Astrocyte of the spinal cord (primary cell): ENCODE results near the gene KCNE4.

Experiments used
- DNase-seq: peaks from one replicate; pipeline ENCODE4 v3.0.0; 2011; ENCODE audit warnings: low read depth, low spot score
- H3K4me3 ChIP-seq: 2 replicates; pipeline ENCODE4 v1.5.1; 2011; ENCODE audit warnings: low read depth, mild to moderate bottlenecking, low read length, moderate library complexity
- in situ Hi-C: cut with HindIII; loops from 2 replicates; pipeline ENCODE4 v1.10.0; 2017; ENCODE audit warnings: low sequenced_read_pairs
- TF ChIP-seq, protein P1 (sequence below): IDR thresholded peaks from 2 replicates; pipeline ENCODE4 v1.5.1; 2012; ENCODE audit warnings: low read depth, mild to moderate bottlenecking, low read length, inconsistent platforms

KCNE4 gene

GRCh38 chr2:223056701-223057418 is 4.9 kb downstream of the KCNE4 start:
- no peak overlapping the region for H3K4me3 ChIP-seq

DNA sequence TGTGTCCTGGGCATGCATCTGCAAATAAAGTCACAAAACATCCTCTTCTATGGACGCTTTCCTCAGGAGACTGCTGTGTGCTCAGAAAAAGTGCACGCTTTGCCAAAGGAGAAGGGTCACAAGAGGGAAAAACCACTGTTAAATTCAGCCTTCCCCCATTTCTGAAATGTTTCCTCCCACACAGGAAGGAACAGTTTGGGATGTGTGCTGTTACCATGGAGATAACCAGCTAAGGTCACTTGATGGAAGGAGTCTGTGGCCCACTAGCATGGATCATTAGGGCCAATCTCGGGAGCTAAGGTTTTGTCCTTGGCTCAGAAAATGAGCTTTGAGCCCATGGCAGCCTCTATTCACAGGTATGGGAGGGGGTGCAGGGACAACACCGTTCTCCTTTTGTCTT is 5.6 kb downstream of the KCNE4 start:
- H3K4me3 ChIP-seq, result no peak overlapping the region
- in situ Hi-C loops, result no loop called here
- no peak for DNase-seq
- TF ChIP-seq, protein P1, sequence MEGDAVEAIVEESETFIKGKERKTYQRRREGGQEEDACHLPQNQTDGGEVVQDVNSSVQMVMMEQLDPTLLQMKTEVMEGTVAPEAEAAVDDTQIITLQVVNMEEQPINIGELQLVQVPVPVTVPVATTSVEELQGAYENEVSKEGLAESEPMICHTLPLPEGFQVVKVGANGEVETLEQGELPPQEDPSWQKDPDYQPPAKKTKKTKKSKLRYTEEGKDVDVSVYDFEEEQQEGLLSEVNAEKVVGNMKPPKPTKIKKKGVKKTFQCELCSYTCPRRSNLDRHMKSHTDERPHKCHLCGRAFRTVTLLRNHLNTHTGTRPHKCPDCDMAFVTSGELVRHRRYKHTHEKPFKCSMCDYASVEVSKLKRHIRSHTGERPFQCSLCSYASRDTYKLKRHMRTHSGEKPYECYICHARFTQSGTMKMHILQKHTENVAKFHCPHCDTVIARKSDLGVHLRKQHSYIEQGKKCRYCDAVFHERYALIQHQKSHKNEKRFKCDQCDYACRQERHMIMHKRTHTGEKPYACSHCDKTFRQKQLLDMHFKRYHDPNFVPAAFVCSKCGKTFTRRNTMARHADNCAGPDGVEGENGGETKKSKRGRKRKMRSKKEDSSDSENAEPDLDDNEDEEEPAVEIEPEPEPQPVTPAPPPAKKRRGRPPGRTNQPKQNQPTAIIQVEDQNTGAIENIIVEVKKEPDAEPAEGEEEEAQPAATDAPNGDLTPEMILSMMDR, result no peak

More at GRCh38 chr2:223056701-223057418, 4.9 kb downstream of the KCNE4 start:
- peak; percentile 63 for DNase-seq
- TF ChIP-seq, protein P1, result no peak
- in situ Hi-C loops, result no loop called here

- in situ Hi-C loops, result no loop called here
- no peak overlapping the region for H3K4me3 ChIP-seq
- peak; percentile 60 for DNase-seq
- TF ChIP-seq, protein P1, result no peak
Observed at GRCh38 chr2:223058952-223059716, 7.1 kb downstream of the KCNE4 start.

GRCh38 chr2:223060201-223060825 is 8.3 kb downstream of the KCNE4 start:
- in situ Hi-C loops, result no loop called here
- TF ChIP-seq, protein P1, result no peak
- no peak for DNase-seq
- H3K4me3 ChIP-seq, result no peak overlapping the region

GRCh38 chr2:223062396-223062795 is 10.4 kb downstream of the KCNE4 start:
- H3K4me3 ChIP-seq, result no peak overlapping the region
- in situ Hi-C loops, result no loop called here
- TF ChIP-seq, protein P1, result no peak
- peak; percentile 81 for DNase-seq

GRCh38 chr2:223065107-223065506 is 13.1 kb downstream of the KCNE4 start:
- no peak overlapping the region for H3K4me3 ChIP-seq
- no peak for DNase-seq
- in situ Hi-C loops, result no loop called here
- TF ChIP-seq, protein P1, result no peak
